HTR-8/SVneo (cell line): Measurements from ENCODE around the gene DBN1.
"Not testable (repeated sequence)": the region's sequence is repeated elsewhere in the genome, so short reads cannot be mapped to it uniquely, and the experiment has no call there.

Experiments
- DNase-seq: peaks from one replicate; pipeline ENCODE4 v3.0.0; 2011; ENCODE audit warnings: low spot score, mixed read lengths; ENCODE audit not compliant: insufficient read length
- FAIRE-seq: peaks from 2 replicates; lab custom pipeline; 2011; peaks lifted over from hg19 to GRCh38; lab: Jason Lieb, UNC

Gene DBN1

DNA sequence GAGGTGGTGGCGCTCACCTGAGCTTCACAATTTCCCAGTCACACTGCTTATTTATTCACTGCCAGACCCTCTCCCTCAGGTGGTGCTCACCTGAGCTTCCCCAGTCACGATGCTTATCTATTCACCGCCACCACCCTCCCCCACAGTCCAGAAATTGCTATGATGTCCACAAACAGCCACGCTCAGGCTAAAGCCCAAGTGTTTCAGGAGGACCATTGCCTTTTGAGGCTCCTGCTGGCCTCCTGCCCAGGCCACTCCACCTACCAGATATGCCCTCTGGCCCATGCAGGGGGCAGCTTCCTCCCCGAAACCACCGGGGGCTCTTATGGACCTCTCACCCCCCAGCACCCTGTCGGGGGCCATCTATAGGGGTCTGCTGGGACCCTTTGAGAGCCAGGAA is 19.4 kb upstream of the DBN1 start:
- no peak for FAIRE-seq
- DNase-seq, result no peak

DNA sequence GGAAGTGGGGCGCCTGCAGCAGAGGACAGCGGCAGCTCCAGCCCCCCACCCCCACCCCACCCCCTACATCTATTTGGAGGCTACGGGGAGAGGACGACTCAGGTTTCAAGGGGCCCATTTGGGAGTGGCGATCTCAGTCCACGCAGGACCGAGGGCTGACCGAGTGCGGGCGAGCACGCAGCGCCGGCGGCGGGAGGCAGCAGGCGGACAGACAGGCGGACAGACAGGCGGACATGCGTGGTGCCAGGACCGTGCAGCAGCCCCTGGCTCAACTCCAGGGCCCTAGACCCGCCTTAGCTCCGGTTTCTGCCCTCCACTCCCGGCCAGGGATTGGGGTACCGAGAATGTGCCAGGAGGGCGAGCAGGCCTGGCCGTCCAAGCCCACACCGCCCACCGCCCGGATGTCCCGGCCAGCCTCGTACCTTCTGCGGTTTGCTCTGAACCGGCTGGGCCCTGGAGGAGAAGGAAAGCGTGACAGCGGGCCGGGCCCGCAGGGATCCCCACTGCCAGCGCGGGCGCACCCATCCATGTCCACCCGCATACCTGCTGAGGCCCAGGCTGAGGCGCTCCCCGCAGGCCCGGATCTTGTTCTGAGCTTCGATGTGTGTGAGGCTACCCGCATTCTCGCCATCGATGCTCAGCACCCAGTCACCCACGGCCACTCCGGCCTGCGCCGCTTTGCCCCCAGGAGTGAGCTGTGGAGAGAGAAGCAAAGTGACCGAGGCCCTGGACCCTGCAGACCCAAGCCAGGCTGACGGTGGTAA is 18.7 kb upstream of the DBN1 start:
- DNase-seq (no peak), FAIRE-seq (no peak)

DNA sequence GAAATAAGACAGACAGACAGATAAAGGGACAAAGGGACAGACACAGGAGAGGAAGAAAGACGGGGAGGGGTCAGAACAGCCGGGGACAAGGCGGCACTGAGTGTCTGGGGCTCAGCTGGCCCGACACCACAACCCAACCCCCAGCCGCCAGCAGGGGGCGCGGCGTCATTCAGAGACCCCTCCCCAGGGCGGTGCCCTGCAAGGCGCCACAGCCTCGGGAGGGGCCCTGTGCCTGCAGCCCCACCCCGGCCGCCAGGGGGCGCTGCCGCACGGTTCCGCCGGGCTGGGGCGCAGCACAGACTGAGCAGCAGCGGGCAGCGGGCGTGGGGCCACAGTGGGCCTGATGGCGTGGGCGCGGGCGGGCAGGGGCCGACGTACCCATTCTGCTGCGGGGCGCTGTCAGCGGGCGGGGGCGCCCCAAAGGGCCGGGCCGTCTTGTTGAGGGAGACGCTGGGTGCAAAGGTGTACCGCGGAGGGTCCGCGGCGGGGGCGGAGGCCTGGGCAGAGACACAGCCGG is 18.1 kb upstream of the DBN1 start:
- DNase-seq (no peak), FAIRE-seq (peak; percentile 4)

DNA sequence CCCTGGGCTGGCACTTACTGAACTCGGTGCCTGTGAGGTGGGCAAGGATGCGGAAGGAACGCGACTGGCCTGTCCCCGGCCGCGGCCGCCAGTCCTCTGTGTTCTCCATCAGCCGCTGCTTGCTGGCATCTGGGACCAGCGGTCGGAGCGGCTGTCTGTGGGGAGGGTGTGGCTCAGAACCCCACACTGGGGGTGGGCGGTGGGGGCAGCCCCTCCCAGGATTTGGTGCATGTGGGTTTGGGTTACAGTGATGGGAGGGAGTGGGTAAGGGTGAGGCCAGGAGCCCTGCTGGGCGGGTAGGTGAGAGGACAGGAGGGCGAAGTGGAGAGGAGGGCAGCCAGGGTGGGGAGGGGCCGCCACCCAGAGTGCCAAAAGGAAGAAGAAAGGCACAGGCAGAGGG is 17.6 kb upstream of the DBN1 start:
- DNase-seq, result no peak
- no peak for FAIRE-seq

DNA sequence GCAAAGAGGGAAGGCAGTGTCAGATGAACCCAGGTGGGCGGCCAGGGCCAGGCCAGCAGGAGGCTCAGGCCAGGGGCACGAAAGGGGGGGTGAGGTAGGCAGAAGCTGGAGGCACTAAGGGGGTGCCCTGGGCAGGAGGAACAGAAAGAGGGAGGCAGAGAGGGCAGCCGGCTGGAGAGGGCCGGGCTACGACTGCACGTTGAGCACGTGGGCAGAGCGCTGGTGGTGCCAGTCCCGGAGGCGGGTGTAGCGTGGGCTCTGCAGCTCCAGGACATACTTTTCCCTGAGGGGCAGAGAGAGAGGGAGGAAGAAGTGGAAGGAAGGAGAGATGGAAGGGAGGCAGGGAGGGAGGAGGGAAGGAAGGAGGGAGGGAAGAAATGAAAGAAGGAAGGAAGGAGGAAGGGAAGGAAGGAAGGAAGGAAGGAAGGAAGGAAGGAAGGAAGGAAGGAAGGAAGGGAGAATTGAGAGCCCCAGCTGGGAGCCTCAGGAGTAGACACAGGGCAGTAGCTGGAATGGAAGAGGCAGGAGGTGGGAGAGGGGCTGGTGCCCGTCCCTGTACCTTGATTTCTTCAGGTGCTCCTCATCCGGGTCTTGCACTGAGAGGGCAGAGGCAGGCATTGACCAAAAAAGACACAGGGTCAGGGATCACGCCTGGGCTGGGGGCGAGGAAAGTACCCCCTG is 17.0 kb upstream of the DBN1 start:
- DNase-seq, result no peak
- no peak for FAIRE-seq

DNA sequence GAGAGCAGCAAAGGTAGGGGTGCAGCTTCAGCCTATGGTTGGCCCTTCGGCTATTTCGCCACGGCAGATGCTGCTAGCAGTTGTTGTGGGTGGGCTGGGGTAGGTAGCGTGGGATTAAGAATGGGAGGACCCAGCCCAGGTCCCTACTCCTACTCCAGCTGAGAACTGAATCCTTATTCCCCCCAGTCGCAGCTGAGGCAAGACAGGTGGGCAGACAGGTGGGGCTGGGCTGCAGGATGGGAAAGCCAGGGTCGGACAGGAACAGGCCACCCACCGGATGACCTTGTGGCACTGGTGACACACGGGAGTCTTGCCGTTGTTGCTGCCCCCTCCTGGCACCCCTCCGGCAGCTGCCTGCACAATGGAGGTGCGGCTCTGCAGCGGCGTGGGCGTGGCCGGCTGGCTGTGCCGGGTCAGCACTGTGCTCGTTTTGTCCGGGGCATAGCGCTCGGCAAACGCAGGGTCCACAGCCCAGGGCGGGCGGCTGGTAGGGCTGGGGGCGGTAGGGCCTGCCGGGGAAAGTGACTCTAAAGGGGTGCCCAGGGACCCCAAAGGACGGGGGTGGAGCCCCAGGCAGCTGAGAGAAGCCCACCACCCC is 15.8 kb upstream of the DBN1 start:
- no peak for FAIRE-seq
- no peak for DNase-seq

GRCh38 chr5:177487975-177488374 is 14.5 kb upstream of the DBN1 start:
- FAIRE-seq (no peak), DNase-seq (no peak)

- no peak for FAIRE-seq
- DNase-seq, result no peak
Measured at GRCh38 chr5:177487144-177487543, 13.7 kb upstream of the DBN1 start.

- FAIRE-seq, result no peak
- DNase-seq, result no peak
Measured at GRCh38 chr5:177486256-177486655, 12.8 kb upstream of the DBN1 start.

- DNase-seq, FAIRE-seq: not testable (repeated sequence)
Measured at GRCh38 chr5:177485753-177486152, 12.3 kb upstream of the DBN1 start.

DNA sequence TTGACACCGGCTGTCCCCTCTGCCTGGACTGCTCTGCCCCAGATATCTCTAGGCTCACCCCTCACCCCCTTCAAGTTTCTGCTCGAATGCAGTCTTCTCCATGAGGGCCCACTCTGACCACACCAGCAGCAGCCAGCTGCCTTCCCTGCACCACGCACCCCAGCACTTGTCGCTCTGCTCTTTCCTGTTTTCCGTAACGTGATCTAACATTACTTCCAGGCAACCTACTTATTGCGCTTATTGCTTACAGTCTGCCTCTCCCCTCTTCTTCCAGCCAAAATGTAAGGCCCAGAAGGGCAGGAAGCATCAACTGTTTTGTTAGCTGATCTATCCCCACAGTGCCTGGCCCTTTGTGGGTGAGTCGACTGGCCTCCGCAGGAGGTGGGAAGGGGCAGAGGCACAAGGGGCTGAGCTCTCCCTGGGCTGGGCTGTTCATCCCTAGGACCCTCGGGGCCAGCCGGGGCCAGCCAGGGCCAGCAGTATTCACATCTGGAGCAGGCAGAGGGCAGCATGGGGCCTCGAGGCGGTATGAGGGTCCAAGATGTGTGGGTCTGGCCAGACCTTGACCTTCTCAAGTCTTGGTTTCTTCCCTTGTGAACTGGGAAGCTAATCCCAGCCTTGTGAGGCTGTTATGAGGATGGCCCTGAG is 11.6 kb upstream of the DBN1 start:
- FAIRE-seq (no peak), DNase-seq (no peak)

DNA sequence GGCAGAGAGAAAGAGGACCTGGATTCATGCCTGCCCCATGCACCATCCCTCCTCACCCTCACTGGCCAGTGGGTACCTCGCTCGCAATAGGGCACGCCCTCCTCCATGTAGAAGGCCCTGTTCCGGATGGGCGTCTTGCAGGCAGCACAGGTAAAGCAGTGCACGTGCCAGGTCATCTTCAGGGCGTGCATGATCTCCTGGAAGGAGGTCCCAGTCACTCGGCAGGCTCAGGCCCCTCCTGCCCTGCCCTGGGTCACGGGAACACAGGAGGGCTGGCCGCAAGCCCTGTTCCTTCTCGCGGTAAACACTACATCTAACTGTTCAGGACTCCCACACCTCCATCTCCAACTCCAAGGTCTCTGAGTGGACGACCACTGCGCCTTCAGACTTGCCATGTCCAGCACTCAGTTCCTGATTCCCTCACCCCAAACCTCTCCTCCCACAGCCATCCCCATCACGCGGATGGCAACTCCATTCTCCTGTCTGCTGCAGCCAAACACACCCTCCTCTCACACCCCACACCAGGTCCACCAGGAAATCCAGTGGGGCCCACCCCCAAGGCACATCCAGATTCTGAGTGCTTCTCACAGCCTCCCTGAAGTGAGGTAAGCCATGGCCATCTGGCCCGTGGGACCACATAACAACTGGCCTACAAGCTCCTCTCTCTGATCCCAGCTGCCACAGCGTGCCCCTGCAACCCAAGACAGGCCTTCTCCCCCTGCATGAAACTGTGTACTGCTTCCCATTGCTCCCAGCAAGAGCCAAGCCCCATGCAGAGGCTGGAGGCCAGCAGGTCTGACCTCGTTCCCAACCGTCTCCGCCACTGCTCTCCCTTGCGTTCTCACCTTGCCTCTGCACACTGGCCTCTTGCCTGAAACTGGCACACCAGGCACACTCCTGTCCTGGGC is 10.8 kb upstream of the DBN1 start:
- no peak for FAIRE-seq

GRCh38 chr5:177483042-177483441 is 9.6 kb upstream of the DBN1 start:
- no peak for FAIRE-seq
- no peak for DNase-seq

More for the DNA sequence above, 10.8 kb upstream of the DBN1 start:
- DNase-seq, result no peak

DNA sequence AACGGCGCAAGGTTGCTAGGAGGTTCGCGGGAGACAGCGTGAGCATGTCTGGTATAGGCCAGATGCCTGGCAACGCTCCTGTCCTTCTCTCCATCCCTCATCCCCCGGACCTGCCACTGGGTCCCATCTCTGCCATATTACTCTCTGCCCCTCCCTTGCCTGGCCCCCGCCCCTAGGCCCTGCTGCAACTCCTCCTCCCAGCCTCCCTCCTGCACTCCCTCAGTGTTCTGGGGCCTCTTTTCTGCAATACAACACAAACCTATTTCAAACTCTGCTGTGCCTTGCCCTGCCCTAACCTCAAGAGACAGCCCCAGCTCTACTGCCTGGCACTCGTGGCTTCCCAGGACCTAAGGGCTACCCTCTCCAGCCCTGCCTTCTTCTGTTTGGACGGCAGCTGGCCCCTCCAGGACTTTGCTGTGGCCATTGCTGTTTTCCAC is 8.9 kb upstream of the DBN1 start:
- DNase-seq, result no peak
- no peak for FAIRE-seq

DNA sequence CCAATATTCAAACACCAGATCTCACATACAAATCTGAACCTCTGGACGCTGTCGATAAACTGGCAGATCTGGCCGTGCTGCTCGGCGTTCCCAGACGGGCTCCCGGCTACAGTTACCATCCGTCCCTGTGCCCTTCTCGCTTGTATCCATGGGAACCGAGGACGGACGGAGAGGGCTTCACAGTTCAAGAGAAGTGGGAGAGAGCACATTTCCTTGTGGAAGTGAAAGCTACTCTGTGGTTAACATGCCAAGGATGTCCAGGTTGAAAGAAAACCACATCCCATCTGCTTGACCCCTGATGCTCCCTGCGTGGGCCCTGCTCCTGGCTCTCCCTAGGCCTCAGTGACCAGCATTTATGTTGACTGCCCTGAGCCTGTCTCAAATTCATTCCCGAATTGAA is 6.3 kb upstream of the DBN1 start:
- FAIRE-seq, result no peak
- DNase-seq, result no peak

DNA sequence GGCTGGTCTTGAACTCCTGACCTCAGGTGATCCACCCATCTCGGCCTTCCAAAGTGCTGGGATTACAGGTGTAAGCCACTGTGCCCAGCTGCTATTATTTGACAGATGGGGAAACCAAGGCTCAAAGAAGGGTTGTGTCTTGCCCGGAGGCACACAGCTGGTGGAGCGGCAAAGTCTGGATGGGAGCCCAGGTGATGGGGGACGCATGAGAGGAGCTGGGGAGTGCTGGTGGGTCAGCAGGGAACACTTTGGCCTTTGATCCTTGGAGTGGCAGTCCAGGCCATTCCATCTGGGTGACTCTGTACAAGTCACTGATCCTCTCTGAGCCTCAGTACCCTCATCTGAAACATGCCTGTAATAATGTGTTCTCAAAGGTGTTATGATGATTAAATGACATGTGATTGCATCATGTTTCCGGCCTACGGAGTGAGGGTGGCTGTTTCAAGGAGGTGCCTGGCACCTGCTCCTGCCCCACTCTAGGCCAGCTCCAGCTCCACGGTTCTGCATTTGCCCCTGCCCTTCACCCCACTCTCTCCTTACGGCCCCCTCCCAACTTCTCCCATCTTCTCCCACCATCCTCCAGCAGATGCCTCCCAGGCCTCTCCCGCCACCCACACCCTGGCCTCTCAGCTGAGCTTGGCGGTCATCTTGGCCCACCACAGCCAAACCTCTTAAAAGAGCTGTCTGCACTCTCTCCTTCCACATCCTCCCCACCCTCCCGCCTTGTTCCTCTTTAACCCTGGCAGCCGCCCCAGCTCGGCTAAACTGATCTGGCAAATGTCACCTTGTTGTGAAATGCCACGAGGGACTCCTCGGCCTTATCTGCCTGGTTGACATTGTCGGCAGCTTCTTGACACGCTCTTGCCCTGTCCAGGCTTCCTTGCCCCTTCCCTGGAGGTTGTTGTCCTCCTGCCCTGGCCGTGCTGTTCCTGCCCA is 5.5 kb upstream of the DBN1 start:
- DNase-seq, result no peak

GRCh38 chr5:177477701-177478477 is 4.5 kb upstream of the DBN1 start:
- DNase-seq, result no peak

More for the DNA sequence above, 5.5 kb upstream of the DBN1 start:
- FAIRE-seq, result no peak

More at GRCh38 chr5:177477701-177478477, 4.5 kb upstream of the DBN1 start:
- no peak for FAIRE-seq
